H9 (cell line): ENCODE measurements around the gene RASA4B. TPM values are rescaled to one million over a fixed set of nuclear protein-coding genes. Genes with fewer than 3 reads are reported as not detected.

ENCODE experiments used
- DNase-seq: peaks from one replicate; pipeline ENCODE4 v3.0.0-alpha.2; 2017
- H2AFZ ChIP-seq: one replicate; pipeline ENCODE4 v1.6.1; 2013; ENCODE audit warnings: mild to moderate bottlenecking, low read length, control low read depth, moderate library complexity
- H2AK5ac ChIP-seq: 2 replicates; pipeline ENCODE4 v1.6.1; 2013; ENCODE audit warnings: low read length, control low read depth, mixed read lengths; ENCODE audit not compliant: insufficient read length
- H2BK120ac ChIP-seq: one replicate; pipeline ENCODE4 v1.6.1; 2013; ENCODE audit warnings: low read depth, mild to moderate bottlenecking, low read length, control low read depth, inconsistent platforms; ENCODE audit not compliant: poor library complexity, severe bottlenecking
- H2BK12ac ChIP-seq: 2 replicates; pipeline ENCODE4 v1.6.1; 2013; ENCODE audit warnings: low read length, control low read depth, mixed read lengths, low read depth; ENCODE audit not compliant: insufficient read length
- H2BK15ac ChIP-seq: 2 replicates; pipeline ENCODE4 v1.6.1; 2013; ENCODE audit warnings: low read depth, low read length, control low read depth
- H2BK20ac ChIP-seq: one replicate; pipeline ENCODE4 v1.6.1; 2013; ENCODE audit warnings: low read depth, mild to moderate bottlenecking, low read length, control low read depth, inconsistent platforms; ENCODE audit not compliant: poor library complexity, severe bottlenecking
- H2BK5ac ChIP-seq: 2 replicates; pipeline ENCODE4 v1.6.1; 2013; ENCODE audit warnings: low read length, control low read depth, mixed read lengths; ENCODE audit not compliant: insufficient read length
- H3K14ac ChIP-seq: 2 replicates; pipeline ENCODE4 v1.6.1; 2013; ENCODE audit warnings: low read length, control low read depth; ENCODE audit not compliant: insufficient read depth
- H3K18ac ChIP-seq: 2 replicates; pipeline ENCODE4 v1.6.1; 2013; ENCODE audit warnings: low read depth, mild to moderate bottlenecking, mixed read lengths, low read length, control low read depth; ENCODE audit not compliant: insufficient read length
- H3K23ac ChIP-seq: 2 replicates; pipeline ENCODE4 v1.6.1; 2013; ENCODE audit warnings: low read length, control low read depth, mixed read lengths, low read depth; ENCODE audit not compliant: insufficient read length
- H3K23me2 ChIP-seq: 2 replicates; pipeline ENCODE4 v1.6.1; 2013; ENCODE audit warnings: low read depth, mild to moderate bottlenecking, mixed read lengths, low read length, control low read depth; ENCODE audit not compliant: insufficient read length, poor library complexity, severe bottlenecking
- H3K27ac ChIP-seq: 2 replicates; pipeline ENCODE4 v1.5.1; 2013; ENCODE audit warnings: low read length, control low read depth, mixed read lengths, low read depth; ENCODE audit not compliant: insufficient read length
- H3K27me3 ChIP-seq: 2 replicates; pipeline ENCODE4 v1.6.1; 2013; ENCODE audit warnings: low read length, control low read depth, inconsistent platforms; ENCODE audit not compliant: insufficient read depth
- H3K4ac ChIP-seq: 2 replicates; pipeline ENCODE4 v1.6.1; 2013; ENCODE audit warnings: low read depth, mild to moderate bottlenecking, control low read depth, inconsistent platforms, low read length, moderate library complexity
- H3K4me1 ChIP-seq: 2 replicates; pipeline ENCODE4 v1.6.1; 2013; ENCODE audit warnings: low read length, control low read depth, inconsistent platforms; ENCODE audit not compliant: insufficient read depth
- H3K4me2 ChIP-seq: 2 replicates; pipeline ENCODE4 v1.6.1; 2013; ENCODE audit warnings: low read length, control low read depth, mixed read lengths; ENCODE audit not compliant: insufficient read length, insufficient read depth
- H3K56ac ChIP-seq: 2 replicates; pipeline ENCODE4 v1.6.1; 2013; ENCODE audit warnings: low read depth, mild to moderate bottlenecking, mixed read lengths, low read length, control low read depth; ENCODE audit not compliant: insufficient read length
- H3K79me1 ChIP-seq: 2 replicates; pipeline ENCODE4 v1.6.1; 2013; ENCODE audit warnings: low read depth, mild to moderate bottlenecking, moderate library complexity, low read length, control low read depth, inconsistent platforms; ENCODE audit not compliant: insufficient read depth, poor library complexity, severe bottlenecking
- H3K79me2 ChIP-seq: 2 replicates; pipeline ENCODE4 v1.6.1; 2013; ENCODE audit warnings: low read length, control low read depth, inconsistent platforms; ENCODE audit not compliant: insufficient read depth
- H3K9ac ChIP-seq: 2 replicates; pipeline ENCODE4 v1.6.1; 2013; ENCODE audit warnings: low read length, control low read depth, mixed read lengths; ENCODE audit not compliant: insufficient read length; ENCODE audit errors: extremely low read depth
- H3K9me3 ChIP-seq: one replicate; pipeline ENCODE4 v1.6.1; 2013; ENCODE audit warnings: low read depth, low read length, inconsistent platforms; ENCODE audit not compliant: control insufficient read depth
- H3T11ph ChIP-seq: one replicate; pipeline ENCODE4 v1.6.1; 2013; ENCODE audit warnings: mild to moderate bottlenecking, low read length, control low read depth, inconsistent platforms
- H4K20me1 ChIP-seq: one replicate; pipeline ENCODE4 v1.6.1; 2013; ENCODE audit not compliant: control insufficient read depth, insufficient read length, insufficient read depth
- H4K5ac ChIP-seq: 2 replicates; pipeline ENCODE4 v1.6.1; 2013; ENCODE audit warnings: low read depth, mild to moderate bottlenecking, mixed read lengths, low read length, control low read depth; ENCODE audit not compliant: insufficient read length
- H4K8ac ChIP-seq: replicated peaks from 2 replicates; pipeline ENCODE4 v1.6.1; 2013; ENCODE audit warnings: low read length, control low read depth, mixed read lengths, low read depth; ENCODE audit not compliant: insufficient read length
- H4K91ac ChIP-seq: 2 replicates; pipeline ENCODE4 v1.6.1; 2013; ENCODE audit warnings: low read depth, mild to moderate bottlenecking, moderate library complexity, mixed read lengths, low read length, control low read depth; ENCODE audit not compliant: insufficient read length
- H3K27ac Mint-ChIP-seq, 3 experiments: 2 replicates in 2 of 3; 3 replicates in 1 of 3; pipeline ENCODE4 v1.8.0; 2020 to 2021; ENCODE audit warnings: mixed read lengths in 3 of 3, mild to moderate bottlenecking in 1 of 3, moderate library complexity in 1 of 3
- H3K27me3 Mint-ChIP-seq: 2 replicates; pipeline ENCODE4 v1.8.0; 2021; ENCODE audit warnings: low read depth, mild to moderate bottlenecking, moderate library complexity, mixed read lengths
- H3K36me3 Mint-ChIP-seq, 3 experiments: 2 replicates in 2 of 3; 3 replicates in 1 of 3; pipeline ENCODE4 v1.8.0; 2020 to 2021; ENCODE audit warnings: low read depth in 3 of 3, mixed read lengths in 3 of 3; ENCODE audit not compliant: insufficient read depth in 1 of 3
- H3K4me1 Mint-ChIP-seq, 2 experiments: 2 replicates each; pipeline ENCODE4 v1.8.0; 2020; ENCODE audit warnings: mixed read lengths in 2 of 2
- H3K4me3 Mint-ChIP-seq, 2 experiments: 2 replicates in 1 of 2; 3 replicates in 1 of 2; pipeline ENCODE4 v1.8.0; 2020 to 2021; ENCODE audit warnings: mild to moderate bottlenecking in 2 of 2, mixed read lengths in 2 of 2, moderate library complexity in 1 of 2
- H3K9me3 Mint-ChIP-seq, 2 experiments: 2 replicates in 1 of 2; 3 replicates in 1 of 2; pipeline ENCODE4 v1.8.0; 2020; ENCODE audit warnings: mild to moderate bottlenecking in 2 of 2, mixed read lengths in 2 of 2, moderate library complexity in 1 of 2
- WGBS: extraction: QIAGEN DNeasy Blood & Tissue Kit; methylation state at CpG from one replicate; pipeline ENCODE4 v1.1.7; 2013; ENCODE audit warnings: missing lambda C conversion rate, low lambda C conversion rate, mixed read lengths; ENCODE audit not compliant: insufficient read length; ENCODE audit errors: extremely low coverage; 5-methylcytosine and 5-hydroxymethylcytosine counted together
- total RNA-seq: library from RNA; stranded (reverse); gene quantifications from 2 replicates; pipeline ENCODE4 v1.2.1, GENCODE V29; 2021
- TF ChIP-seq, protein P1 (sequence below): fragments of 200-600 bp; sonication (generic); conservative IDR thresholded peaks from 3 replicates; pipeline ENCODE4 v1.8.0; 2021; ENCODE audit warnings: antibody characterized with exemption, mild to moderate bottlenecking

The RASA4B gene
- total RNA-seq, 1 experiment from 2014 or later = 3.7 TPM

DNA sequence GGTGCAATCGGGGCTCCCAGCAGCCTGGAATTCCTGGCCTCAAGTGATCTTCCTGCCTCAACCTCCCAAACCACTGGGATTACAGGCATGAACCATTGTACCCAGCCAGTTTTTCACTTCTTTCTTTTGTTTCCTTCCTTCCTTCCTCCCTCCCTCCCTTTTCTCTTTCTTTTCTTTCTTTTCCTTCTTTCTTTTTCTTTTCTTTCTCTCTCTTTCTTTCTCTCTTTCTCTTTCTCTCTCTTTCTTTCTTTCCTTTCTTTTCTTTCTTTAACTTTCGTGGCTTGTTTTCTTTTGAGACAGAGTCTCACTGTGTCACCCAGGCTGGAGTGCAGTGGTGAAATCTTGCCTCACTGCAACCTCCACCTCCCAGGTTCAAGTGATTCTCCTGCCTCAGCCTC is 71.9 kb downstream of the RASA4B start:
- Histone ChIP-seq H2BK5ac (no peak overlapping the region), H2BK20ac (no peak overlapping the region), H4K20me1 (no peaks in the 10 kb centered on the region), H3K23me2 (no peaks in the 10 kb centered on the region), H4K8ac (no peak overlapping the region), H2BK12ac (no peak overlapping the region), H3K4me1 (no peaks in the 10 kb centered on the region; the same call in 1 of the 2 replicates), H3K4me2 (no peak overlapping the region), H3K9ac (no peak overlapping the region), H3K79me2 (no peaks in the 10 kb centered on the region), H3K23ac (no peak overlapping the region), H2BK15ac (no peak overlapping the region), H3T11ph (no peak overlapping the region), H3K56ac (no peak overlapping the region), H3K14ac (no peak overlapping the region), H3K79me1 (no peaks in the 10 kb centered on the region), H3K27me3 (no peaks in the 10 kb centered on the region), H4K5ac (no peak overlapping the region), H3K9me3 (no peaks in the 10 kb centered on the region), H3K4ac (no peak overlapping the region), H3K27ac (no peak overlapping the region), H3K18ac (no peak overlapping the region), H4K91ac (no peak overlapping the region), H2AK5ac (no peak overlapping the region), H2BK120ac (no peak overlapping the region), H2AFZ (no peak overlapping the region)
- Mint-ChIP-seq H3K9me3 (no peaks in the 10 kb centered on the region), H3K27ac (no peak overlapping the region; a peak in 1 of 7 replicates), H3K36me3 (peaks cover 3 to 28% (median 6%) of the 10 kb centered on the region in 3 experiments; a peak in 6 of 7 replicates), H3K27me3 (no peaks in the 10 kb centered on the region), H3K4me3 (no peak overlapping the region), H3K4me1 (peaks cover 6 to 9% of the 10 kb centered on the region in 2 experiments)
- DNase-seq = no peak
- TF ChIP-seq, protein P1, sequence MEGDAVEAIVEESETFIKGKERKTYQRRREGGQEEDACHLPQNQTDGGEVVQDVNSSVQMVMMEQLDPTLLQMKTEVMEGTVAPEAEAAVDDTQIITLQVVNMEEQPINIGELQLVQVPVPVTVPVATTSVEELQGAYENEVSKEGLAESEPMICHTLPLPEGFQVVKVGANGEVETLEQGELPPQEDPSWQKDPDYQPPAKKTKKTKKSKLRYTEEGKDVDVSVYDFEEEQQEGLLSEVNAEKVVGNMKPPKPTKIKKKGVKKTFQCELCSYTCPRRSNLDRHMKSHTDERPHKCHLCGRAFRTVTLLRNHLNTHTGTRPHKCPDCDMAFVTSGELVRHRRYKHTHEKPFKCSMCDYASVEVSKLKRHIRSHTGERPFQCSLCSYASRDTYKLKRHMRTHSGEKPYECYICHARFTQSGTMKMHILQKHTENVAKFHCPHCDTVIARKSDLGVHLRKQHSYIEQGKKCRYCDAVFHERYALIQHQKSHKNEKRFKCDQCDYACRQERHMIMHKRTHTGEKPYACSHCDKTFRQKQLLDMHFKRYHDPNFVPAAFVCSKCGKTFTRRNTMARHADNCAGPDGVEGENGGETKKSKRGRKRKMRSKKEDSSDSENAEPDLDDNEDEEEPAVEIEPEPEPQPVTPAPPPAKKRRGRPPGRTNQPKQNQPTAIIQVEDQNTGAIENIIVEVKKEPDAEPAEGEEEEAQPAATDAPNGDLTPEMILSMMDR = no peak
- WGBS = no CpG with 5 or more reads among the region's 2 CpGs
